Endothelial cell (in vitro differentiated cells): ENCODE measurements around the gene CSRP3. TPM values are rescaled to one million over a fixed set of nuclear protein-coding genes. Genes with fewer than 3 reads are reported as not detected.

Source experiments
- DNase-seq: peaks from one replicate; pipeline ENCODE4 v3.0.0; 2021; ENCODE audit warnings: low spot score
- H3K27ac Mint-ChIP-seq: one replicate; pipeline ENCODE4 v1.8.0; 2021; ENCODE audit warnings: mixed read lengths, inconsistent platforms; ENCODE audit not compliant: unreplicated experiment
- H3K27me3 Mint-ChIP-seq: one replicate; pipeline ENCODE4 v1.8.0; 2021; ENCODE audit warnings: mild to moderate bottlenecking, moderate library complexity, mixed read lengths, inconsistent platforms; ENCODE audit not compliant: unreplicated experiment
- H3K36me3 Mint-ChIP-seq: one replicate; pipeline ENCODE4 v1.8.0; 2021; ENCODE audit warnings: mild to moderate bottlenecking, low read depth, mixed read lengths, inconsistent platforms; ENCODE audit not compliant: unreplicated experiment
- H3K4me1 Mint-ChIP-seq: one replicate; pipeline ENCODE4 v1.8.0; 2021; ENCODE audit warnings: mild to moderate bottlenecking, mixed read lengths, inconsistent platforms; ENCODE audit not compliant: unreplicated experiment
- H3K4me3 Mint-ChIP-seq: one replicate; pipeline ENCODE4 v1.8.0; 2021; ENCODE audit warnings: mild to moderate bottlenecking, mixed read lengths, inconsistent platforms; ENCODE audit not compliant: unreplicated experiment
- H3K9me3 Mint-ChIP-seq: one replicate; pipeline ENCODE4 v1.8.0; 2021; ENCODE audit warnings: mixed read lengths, inconsistent platforms; ENCODE audit not compliant: unreplicated experiment
- CTCF ChIP-seq: fragments of 200-600 bp; sonication (generic); IDR thresholded peaks from one replicate; pipeline ENCODE4 v1.5.0; 2021; ENCODE audit warnings: antibody characterized with exemption; ENCODE audit not compliant: unreplicated experiment
- total RNA-seq: library from RNA; stranded (reverse); fragmentation: NEBNext Ultra II Directional; extraction: Animal tissue kit (Norgen Biotek cat#: 25700); gene quantifications from one replicate; pipeline ENCODE4 v1.2.1, GENCODE V29; 2021; ENCODE audit not compliant: unreplicated experiment

Gene CSRP3
- total RNA-seq, 1 donor from 2014 or later = not detected

DNA sequence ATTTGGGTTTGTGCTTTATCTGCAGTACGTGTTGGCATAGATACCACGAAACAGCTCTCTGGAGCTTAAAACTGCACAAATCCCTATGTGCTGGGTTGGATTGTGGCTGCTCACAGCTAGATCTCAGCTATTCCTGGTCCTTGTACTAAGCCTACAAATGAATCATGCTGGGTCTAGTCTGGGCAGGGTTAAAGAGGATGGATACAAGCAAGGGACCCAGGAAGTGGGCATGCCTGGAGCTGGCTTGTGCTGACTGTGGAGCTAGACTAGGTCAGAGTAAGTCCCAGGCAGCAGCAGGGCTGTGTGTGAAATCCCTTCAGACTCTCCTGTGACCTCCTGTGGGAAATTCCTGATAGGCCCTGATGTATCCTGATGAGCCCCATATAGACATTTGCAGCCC is 42.8 kb upstream of the CSRP3 start:
- Mint-ChIP-seq H3K9me3 (no peaks in the 10 kb centered on the region), H3K4me1 (peaks cover 2% of the 10 kb centered on the region), H3K27me3 (peaks cover 16% of the 10 kb centered on the region), H3K36me3 (no peaks in the 10 kb centered on the region), H3K27ac (no peak overlapping the region), H3K4me3 (no peak overlapping the region)
- no peak for TF ChIP-seq CTCF
- DNase-seq = no peak

GRCh38 chr11:19244084-19244483 is 42.3 kb upstream of the CSRP3 start:
- H3K27me3 Mint-ChIP-seq = peaks cover 16% of the 10 kb centered on the region
- H3K9me3 Mint-ChIP-seq = no peaks in the 10 kb centered on the region
- no peak overlapping the region for H3K4me3 Mint-ChIP-seq

DNA sequence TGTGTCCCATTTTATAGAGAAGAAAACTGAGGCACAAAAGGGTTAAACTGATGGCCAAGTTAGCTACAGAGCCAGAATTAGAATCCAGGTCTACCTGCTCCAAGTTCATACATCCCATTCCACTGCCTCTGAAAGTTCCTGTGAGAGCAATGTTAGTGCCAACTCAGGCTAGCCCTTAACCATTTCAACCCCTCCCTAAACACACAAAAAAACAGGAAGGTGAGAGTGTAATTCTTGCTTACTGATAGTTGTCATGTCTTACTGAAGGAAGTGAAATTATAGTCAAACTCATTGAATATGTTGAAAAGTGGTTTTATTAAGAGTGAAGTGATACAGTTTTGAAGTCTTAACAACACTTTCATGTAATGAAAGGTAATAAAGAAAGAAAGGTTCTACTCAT is 41.8 kb upstream of the CSRP3 start:
- no peak for DNase-seq
- Mint-ChIP-seq H3K4me1 (peaks cover 2% of the 10 kb centered on the region), H3K27ac (no peak overlapping the region), H3K27me3 (peaks cover 16% of the 10 kb centered on the region), H3K4me3 (no peak overlapping the region), H3K9me3 (no peaks in the 10 kb centered on the region), H3K36me3 (no peaks in the 10 kb centered on the region)
- TF ChIP-seq CTCF = no peak

More at GRCh38 chr11:19244084-19244483, 42.3 kb upstream of the CSRP3 start:
- H3K4me1 Mint-ChIP-seq = peaks cover 2% of the 10 kb centered on the region
- H3K27ac Mint-ChIP-seq = no peak overlapping the region
- no peak for TF ChIP-seq CTCF
- no peaks in the 10 kb centered on the region for H3K36me3 Mint-ChIP-seq
- DNase-seq = no peak

DNA sequence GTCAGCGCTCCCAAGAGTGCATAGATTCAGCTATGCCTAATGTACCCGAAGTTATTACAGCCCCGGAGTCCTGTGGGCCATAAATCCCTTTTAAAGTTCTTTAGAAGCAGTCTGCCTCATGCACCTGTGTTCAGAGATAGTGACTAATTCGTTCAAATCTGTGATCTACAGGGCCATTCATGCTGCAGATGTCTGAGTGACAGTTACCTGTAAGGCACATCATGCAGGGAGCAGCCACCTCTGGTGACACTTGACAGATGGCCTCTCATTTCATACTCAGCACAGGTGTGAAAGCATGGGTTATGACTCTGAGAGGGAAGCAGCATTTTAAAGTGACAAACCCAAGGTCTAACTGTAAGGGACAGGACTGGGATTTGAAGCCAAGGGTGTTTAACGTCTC is 41.4 kb upstream of the CSRP3 start:
- peaks cover 2% of the 10 kb centered on the region for H3K4me1 Mint-ChIP-seq
- H3K27me3 Mint-ChIP-seq = peaks cover 16% of the 10 kb centered on the region
- H3K36me3 Mint-ChIP-seq = no peaks in the 10 kb centered on the region
- H3K4me3 Mint-ChIP-seq = no peak overlapping the region
- TF ChIP-seq CTCF = no peak
- no peaks in the 10 kb centered on the region for H3K9me3 Mint-ChIP-seq
- no peak overlapping the region for H3K27ac Mint-ChIP-seq
- DNase-seq = no peak

DNA sequence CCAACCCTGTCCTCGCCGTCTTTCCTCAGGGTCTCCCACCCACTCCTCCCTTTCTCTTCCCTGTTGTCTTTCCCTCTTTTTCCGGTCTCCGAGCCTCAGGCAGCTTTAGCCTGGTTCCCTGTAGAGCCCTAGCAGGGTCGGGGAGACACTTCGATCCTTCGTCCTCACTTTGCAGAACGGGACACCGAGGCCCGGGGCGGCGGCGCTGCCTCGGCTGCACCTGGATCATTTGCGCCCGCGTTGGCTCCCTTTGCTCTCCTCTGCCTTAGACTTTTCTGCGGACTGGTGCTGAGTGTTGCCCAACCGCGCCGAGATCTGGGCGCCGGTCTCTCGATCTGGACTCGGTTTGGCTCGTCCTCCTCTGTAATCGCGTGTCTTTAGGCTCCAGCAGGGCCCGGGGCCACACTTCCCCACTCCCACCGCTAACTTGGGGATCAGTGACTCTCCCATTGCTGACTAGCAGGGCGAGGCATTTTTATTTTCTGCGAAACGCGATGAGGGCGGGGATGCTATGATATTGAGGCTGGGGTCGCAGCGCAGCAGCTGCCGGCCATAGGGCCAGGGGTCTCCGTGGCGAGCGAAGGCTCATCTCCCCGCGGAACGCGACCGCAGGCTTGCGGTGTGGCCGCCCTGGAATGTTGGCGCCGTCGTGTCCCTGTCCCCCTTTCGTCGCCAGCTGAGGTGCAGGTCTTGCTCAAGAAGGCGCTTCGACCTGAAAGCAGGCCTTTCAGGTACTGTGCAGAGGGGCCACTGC is 40.6 kb upstream of the CSRP3 start:
- Mint-ChIP-seq H3K4me3 (peak overlapping the region; percentile 86), H3K9me3 (no peaks in the 10 kb centered on the region), H3K4me1 (peaks cover 2% of the 10 kb centered on the region), H3K27me3 (peaks cover 17% of the 10 kb centered on the region), H3K27ac (no peak overlapping the region), H3K36me3 (no peaks in the 10 kb centered on the region)
- peak; percentile 16 for DNase-seq
- no peak for TF ChIP-seq CTCF
